H1 (cell line): ENCODE results near the gene RTL3. TPM values are rescaled to one million over a fixed set of nuclear protein-coding genes. Genes with fewer than 3 reads are reported as not detected.

Experiments
- CTCF ChIA-PET: fragments of 300-600 bp; sonication (Branson Sonifier 250); formaldehyde crosslinking; loops from one replicate; lab custom pipeline; 2021; ENCODE audit not compliant: partially characterized antibody; lab: Charles Lee
- POLR2A ChIA-PET: fragments of 300-600 bp; sonication (Branson Sonifier 250); formaldehyde crosslinking; loops from one replicate; lab custom pipeline; 2021; ENCODE audit warnings: inconsistent platforms; ENCODE audit not compliant: partially characterized antibody; lab: Charles Lee
- DNase-seq, 2 experiments: peaks; one replicate each; pipeline versions ENCODE4 v3.0.0 to v3.0.0-alpha.2; 2010 to 2022; ENCODE audit warnings: low spot score in 2 of 2, low read depth in 1 of 2, mixed read lengths in 1 of 2
- FAIRE-seq: peaks from 2 replicates; lab custom pipeline; 2011; peaks lifted over from hg19 to GRCh38; lab: Jason Lieb, UNC
- H2AFZ ChIP-seq: 2 replicates; pipeline ENCODE4 v1.8.1; 2012; ENCODE audit warnings: low read length, inconsistent platforms
- H2AK5ac ChIP-seq: 2 replicates; pipeline ENCODE4 v1.6.1; 2013; ENCODE audit warnings: low read depth, low read length
- H2BK120ac ChIP-seq: replicated peaks from 2 replicates; pipeline ENCODE3; 2013; ENCODE audit warnings: low read depth, low read length, inconsistent platforms
- H2BK12ac ChIP-seq: 2 replicates; pipeline ENCODE4 v1.6.1; 2013; ENCODE audit warnings: low read depth, low read length
- H2BK15ac ChIP-seq: 2 replicates; pipeline ENCODE4 v1.6.1; 2013; ENCODE audit warnings: low read length
- H2BK20ac ChIP-seq: 2 replicates; pipeline ENCODE4 v1.6.1; 2013; ENCODE audit warnings: low read length
- H2BK5ac ChIP-seq: 2 replicates; pipeline ENCODE4 v1.6.1; 2013; ENCODE audit warnings: low read depth, low read length
- H3K14ac ChIP-seq: 2 replicates; pipeline ENCODE4 v1.6.1; 2013; ENCODE audit warnings: inconsistent platforms; ENCODE audit not compliant: insufficient read length
- H3K18ac ChIP-seq: 2 replicates; pipeline ENCODE4 v1.6.1; 2013; ENCODE audit warnings: low read length; ENCODE audit errors: extremely low read depth
- H3K23ac ChIP-seq: 2 replicates; pipeline ENCODE4 v1.6.1; 2013; ENCODE audit warnings: inconsistent platforms; ENCODE audit not compliant: insufficient read length
- H3K23me2 ChIP-seq: 2 replicates; pipeline ENCODE4 v1.6.1; 2013; ENCODE audit warnings: low read depth, low read length
- H3K27ac ChIP-seq: 2 replicates; pipeline ENCODE4 v1.6.1; 2011; ENCODE audit warnings: low read depth, low read length, inconsistent platforms
- H3K27me3 ChIP-seq, 4 experiments: replicated peaks in 1 of 4; 1 replicate in 1 of 4; 2 replicates in 3 of 4; pipeline versions ENCODE4 v1.6.1 to v1.8.1; 2011 to 2013; ENCODE audit warnings: low read length in 3 of 4, mild to moderate bottlenecking in 3 of 4, inconsistent platforms in 2 of 4, mixed read lengths in 2 of 4, moderate library complexity in 1 of 4; ENCODE audit not compliant: control insufficient read depth in 3 of 4, insufficient read depth in 3 of 4; ENCODE audit errors: extremely low read depth in 1 of 4
- H3K36me3 ChIP-seq, 4 experiments: 2 replicates each; pipeline versions ENCODE4 v1.6.1 to v1.8.1; 2011 to 2013; ENCODE audit warnings: mild to moderate bottlenecking in 4 of 4, low read length in 3 of 4, moderate library complexity in 2 of 4, control low read depth in 1 of 4, inconsistent platforms in 1 of 4; ENCODE audit not compliant: insufficient read depth in 4 of 4, control insufficient read depth in 2 of 4
- H3K4ac ChIP-seq: replicated peaks from 2 replicates; pipeline ENCODE3; 2013; ENCODE audit warnings: low read length, low read depth, mixed read lengths, inconsistent platforms; ENCODE audit not compliant: insufficient read length
- H3K4me1 ChIP-seq, 4 experiments: replicated peaks in 1 of 4; 1 replicate in 1 of 4; 2 replicates in 3 of 4; pipeline versions ENCODE4 v1.6.1 to v1.8.1; 2011 to 2013; ENCODE audit warnings: low read length in 3 of 4, inconsistent platforms in 2 of 4, mixed read lengths in 1 of 4; ENCODE audit not compliant: insufficient read depth in 4 of 4, control insufficient read depth in 3 of 4
- H3K4me2 ChIP-seq, 2 experiments: 2 replicates each; pipeline versions ENCODE4 v1.6.1 to v1.8.1; 2011 to 2013; ENCODE audit warnings: low read depth in 2 of 2, low read length in 2 of 2, control low read depth in 1 of 2, inconsistent platforms in 1 of 2, mild to moderate bottlenecking in 1 of 2; ENCODE audit not compliant: insufficient read depth in 1 of 2
- H3K4me3 ChIP-seq, 4 experiments: fragments of 200-600, 300-600 bp in 1 of 4; sonication (generic), shearing (Covaris generic), sonication (Bioruptor Twin) in 1 of 4; 2 replicates each; pipeline versions ENCODE4 v1.5.1 to v1.8.1; 2011 to 2016; ENCODE audit warnings: low read length in 4 of 4, low read depth in 3 of 4, control low read depth in 2 of 4, inconsistent platforms in 2 of 4, mild to moderate bottlenecking in 2 of 4, mixed read lengths in 1 of 4, moderate library complexity in 1 of 4; ENCODE audit not compliant: insufficient read depth in 2 of 4; ENCODE audit errors: extremely low read depth in 1 of 4
- H3K56ac ChIP-seq: replicated peaks from 2 replicates; pipeline ENCODE3; 2013; ENCODE audit warnings: low read depth, mild to moderate bottlenecking, mixed read lengths, low read length, inconsistent platforms; ENCODE audit not compliant: insufficient read length
- H3K79me1 ChIP-seq: 2 replicates; pipeline ENCODE4 v1.6.1; 2013; ENCODE audit warnings: low read depth, low read length, control low read depth
- H3K79me2 ChIP-seq, 2 experiments: 2 replicates each; pipeline versions ENCODE4 v1.6.1 to v1.8.1; 2012 to 2013; ENCODE audit warnings: low read length in 2 of 2, mild to moderate bottlenecking in 2 of 2, inconsistent platforms in 1 of 2; ENCODE audit not compliant: insufficient read depth in 2 of 2, control insufficient read depth in 1 of 2
- H3K9ac ChIP-seq, 4 experiments: replicated peaks in 1 of 4; 1 replicate in 1 of 4; 2 replicates in 3 of 4; pipeline versions ENCODE4 v1.6.1 to v1.8.1; 2011 to 2013; ENCODE audit warnings: low read depth in 3 of 4, low read length in 3 of 4, control low read depth in 2 of 4, mild to moderate bottlenecking in 2 of 4, moderate library complexity in 2 of 4, inconsistent platforms in 1 of 4; ENCODE audit errors: extremely low read depth in 1 of 4
- H3K9me3 ChIP-seq, 2 experiments: 2 replicates each; pipeline versions ENCODE4 v1.6.1 to v1.8.1; 2012 to 2013; ENCODE audit warnings: mild to moderate bottlenecking in 2 of 2, moderate library complexity in 2 of 2, control low read depth in 1 of 2, inconsistent platforms in 1 of 2, low read depth in 1 of 2, low read length in 1 of 2, mixed read lengths in 1 of 2; ENCODE audit not compliant: insufficient read depth in 2 of 2
- H4K20me1 ChIP-seq, 2 experiments: replicated peaks in 1 of 2; 2 replicates each; pipeline versions ENCODE3 to v1.8.1; 2011 to 2013; ENCODE audit warnings: inconsistent platforms in 2 of 2, low read length in 2 of 2, mild to moderate bottlenecking in 1 of 2; ENCODE audit not compliant: insufficient read depth in 2 of 2, control insufficient read depth in 1 of 2
- H4K5ac ChIP-seq: 2 replicates; pipeline ENCODE4 v1.6.1; 2013; ENCODE audit warnings: low read length, low read depth, mixed read lengths, inconsistent platforms; ENCODE audit not compliant: insufficient read length
- H4K8ac ChIP-seq: 2 replicates; pipeline ENCODE4 v1.8.0; 2013; ENCODE audit warnings: mild to moderate bottlenecking, moderate library complexity, low read length, inconsistent platforms; ENCODE audit not compliant: insufficient read depth; ENCODE audit errors: extremely low read depth
- H4K91ac ChIP-seq: replicated peaks from 2 replicates; pipeline ENCODE3; 2013; ENCODE audit warnings: low read length, mixed read lengths, inconsistent platforms; ENCODE audit not compliant: insufficient read length
- GABPA ChIP-seq: IDR thresholded peaks from 2 replicates; pipeline ENCODE4 v1.6.1; 2011; ENCODE audit warnings: mild to moderate bottlenecking, low read length, moderate library complexity, borderline replicate concordance; ENCODE audit not compliant: insufficient read depth
- HDAC2 ChIP-seq, 2 experiments: fragments of 300-600 bp in 1 of 2; sonication (generic) in 1 of 2; IDR thresholded peaks; 2 replicates each; pipeline ENCODE4 v1.6.1; 2011 to 2012; ENCODE audit warnings: low read depth in 2 of 2, low read length in 2 of 2, mild to moderate bottlenecking in 2 of 2, moderate library complexity in 2 of 2, borderline replicate concordance in 1 of 2, inconsistent platforms in 1 of 2
- POU5F1 ChIP-seq: IDR thresholded peaks from 2 replicates; pipeline ENCODE4 v1.6.1; 2011; ENCODE audit warnings: low read depth, mild to moderate bottlenecking, low read length, moderate library complexity
- RFX5 ChIP-seq: IDR thresholded peaks from 2 replicates; pipeline ENCODE4 v1.6.1; 2011; ENCODE audit warnings: low read depth, low read length, improper control_type of control experiment, borderline replicate concordance
- WGBS, 2 experiments: shearing (Covaris generic) in 1 of 2; methylation state at CpG; one replicate each; pipeline versions ENCODE4 v1.1.6 to v1.1.7; 2013 to 2015; ENCODE audit warnings: low lambda C conversion rate in 2 of 2, mixed read lengths in 2 of 2, inconsistent platforms in 1 of 2, low coverage in 1 of 2, missing lambda C conversion rate in 1 of 2; ENCODE audit not compliant: insufficient replicate concordance in 2 of 2, insufficient coverage in 1 of 2, insufficient read length in 1 of 2; ENCODE audit errors: extremely low coverage in 1 of 2, missing lambda C conversion rate in 1 of 2; 5-methylcytosine and 5-hydroxymethylcytosine counted together
- polyA plus RNA-seq, 7 experiments: library from polyadenylated mRNA; depleted of rRNA in 3 of 7; stranded (reverse) in 5 of 7; unstranded in 2 of 7; fragments of >200 nt in 5 of 7; fragments of 200-250 nt in 2 of 7; gene quantifications; 1 replicate in 5 of 7; 2 replicates in 1 of 7; 4 replicates in 1 of 7; pipeline versions ENCODE4 v1.2.1 to v1.2.3, GENCODE V29; 2011 to 2013; ENCODE audit warnings: missing spikeins in 2 of 7, mixed read lengths in 2 of 7
- total RNA-seq: library from RNA; stranded (reverse); fragmentation: NEBNext Ultra II Directional; extraction: Animal tissue kit (Norgen Biotek cat#: 25700); gene quantifications from 2 replicates; pipeline ENCODE4 v1.2.1, GENCODE V29; 2021

RTL3 gene
- total and polyA plus RNA-seq, 2 of the 8 experiments (the other 6 are each of a cell fraction or from before 2014, with no cell fraction given) = not detected

DNA sequence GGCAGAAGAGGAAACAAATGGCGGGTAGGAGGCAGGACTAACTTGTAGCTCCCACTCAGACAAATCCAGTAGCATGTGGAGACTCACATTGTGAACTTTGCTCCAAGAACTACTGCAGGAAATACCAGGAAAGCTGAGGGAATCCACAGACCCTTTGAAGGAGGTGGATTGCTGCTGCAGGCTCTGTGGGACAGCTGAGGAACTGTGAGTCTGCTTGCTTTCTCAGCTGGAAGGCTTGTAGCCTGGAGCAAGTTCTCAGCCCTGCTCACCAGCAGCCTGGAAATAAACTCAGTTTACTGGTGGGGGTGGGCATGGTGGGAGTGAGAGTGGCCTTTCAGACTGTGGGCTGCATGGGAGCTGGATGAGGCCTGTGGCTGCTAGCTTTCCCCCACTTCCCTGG is 16.0 kb downstream of the RTL3 start:
- FAIRE-seq (no peak), DNase-seq (no peak)
- H3K9ac ChIP-seq = no peak overlapping the region
- no peak for TF ChIP-seq HDAC2 (IDR thresholded peaks at IDR 0.05; ENCODE audit: borderline replicate concordance in 1 of 2, low read depth in 2 of 2, low read length in 2 of 2)
- no peak for TF ChIP-seq RFX5
- TF ChIP-seq POU5F1 = no peak
- TF ChIP-seq GABPA = no peak
- H2BK5ac ChIP-seq = no peak overlapping the region
- no peak overlapping the region for H2AK5ac ChIP-seq
- H3K27ac ChIP-seq = no peak overlapping the region
- no peaks in the 10 kb centered on the region for H3K36me3 ChIP-seq
- H4K8ac ChIP-seq = no peak overlapping the region
- H3K56ac ChIP-seq = no peak overlapping the region
- H3K27me3 ChIP-seq = no peaks in the 10 kb centered on the region
- H2BK12ac ChIP-seq = no peak overlapping the region
- H3K23ac ChIP-seq = no peak overlapping the region
- no peaks in the 10 kb centered on the region for H4K20me1 ChIP-seq
- no peak overlapping the region for H2AFZ ChIP-seq
- no peak overlapping the region for H3K4me2 ChIP-seq
- H3K18ac ChIP-seq = no peak overlapping the region
- no peaks in the 10 kb centered on the region for H3K23me2 ChIP-seq
- H3K79me2 ChIP-seq = no peaks in the 10 kb centered on the region
- H2BK15ac ChIP-seq = no peak overlapping the region
- CTCF ChIA-PET = interaction anchor here (1.6 kb wide), 1 partner anchor 10 kb away, joined by 3 read pairs; no protein-coding TSS in a partner anchor
- no peak overlapping the region for H3K14ac ChIP-seq
- no peak overlapping the region for H2BK20ac ChIP-seq
- POLR2A ChIA-PET = no interaction called here
- H3K4me3 ChIP-seq = no peak overlapping the region
- H2BK120ac ChIP-seq = no peak overlapping the region
- no peaks in the 10 kb centered on the region for H3K9me3 ChIP-seq
- H3K4ac ChIP-seq = no peak overlapping the region
- no peaks in the 10 kb centered on the region for H3K4me1 ChIP-seq
- H3K79me1 ChIP-seq = no peaks in the 10 kb centered on the region
- no CpG with 5 or more reads among the region's 1 CpG for WGBS, 2 experiments
- no peak overlapping the region for H4K5ac ChIP-seq
- no peak overlapping the region for H4K91ac ChIP-seq
